H1 (cell line): Measurements from ENCODE around the gene TRIM14.

Experiments
- CREB1 ChIP-seq: IDR thresholded peaks from 2 replicates; pipeline ENCODE4 v1.6.1; 2012; ENCODE audit warnings: inconsistent platforms
- CTCF ChIP-seq, 3 experiments: IDR thresholded peaks; 1 replicate in 2 of 3; 2 replicates in 1 of 3; pipeline versions ENCODE4 v1.5.1 to v1.6.1; 2011; ENCODE audit warnings: low read length in 3 of 3, mild to moderate bottlenecking in 3 of 3, inconsistent platforms in 2 of 3, low read depth in 1 of 3, moderate library complexity in 1 of 3; ENCODE audit not compliant: insufficient read depth in 1 of 3; ENCODE audit errors: control extremely low read depth in 1 of 3
- EP300 ChIP-seq, 2 experiments: IDR thresholded peaks; 1 replicate in 1 of 2; 2 replicates in 1 of 2; pipeline ENCODE4 v1.6.1; 2011 to 2012; ENCODE audit warnings: low read depth in 2 of 2, low read length in 2 of 2, mild to moderate bottlenecking in 2 of 2, borderline replicate concordance in 1 of 2, inconsistent platforms in 1 of 2, moderate library complexity in 1 of 2
- GABPA ChIP-seq: IDR thresholded peaks from 2 replicates; pipeline ENCODE4 v1.6.1; 2011; ENCODE audit warnings: mild to moderate bottlenecking, low read length, moderate library complexity, borderline replicate concordance; ENCODE audit not compliant: insufficient read depth
- KDM1A ChIP-seq: fragments of 200-600, 300-600 bp; sonication (generic); IDR thresholded peaks from 2 replicates; pipeline ENCODE4 v1.7.1; 2016; ENCODE audit warnings: mild to moderate bottlenecking, low read length, borderline replicate concordance
- POLR2A ChIP-seq, 2 experiments: IDR thresholded peaks; 1 replicate in 1 of 2; 2 replicates in 1 of 2; pipeline ENCODE4 v1.6.1; 2011; ENCODE audit warnings: low read depth in 2 of 2, low read length in 2 of 2, mild to moderate bottlenecking in 2 of 2; ENCODE audit errors: control extremely low read depth in 1 of 2
- RAD21 ChIP-seq, 2 experiments: IDR thresholded peaks in 1 of 2; conservative IDR thresholded peaks in 1 of 2; 2 replicates each; pipeline ENCODE4 v1.6.1; 2011; ENCODE audit warnings: low read depth in 2 of 2, low read length in 2 of 2, improper control_type of control experiment in 1 of 2, inconsistent platforms in 1 of 2, mild to moderate bottlenecking in 1 of 2, moderate library complexity in 1 of 2
- SP2 ChIP-seq: IDR thresholded peaks from 2 replicates; pipeline ENCODE4 v1.6.1; 2012; ENCODE audit warnings: mild to moderate bottlenecking, low read length, inconsistent platforms
- SRF ChIP-seq: IDR thresholded peaks from 2 replicates; pipeline ENCODE4 v1.6.1; 2011; ENCODE audit warnings: mild to moderate bottlenecking, low read depth, low read length, moderate library complexity
- TCF12 ChIP-seq: IDR thresholded peaks from 2 replicates; pipeline ENCODE4 v1.6.1; 2011; ENCODE audit warnings: low read depth, mild to moderate bottlenecking, low read length

DNA sequence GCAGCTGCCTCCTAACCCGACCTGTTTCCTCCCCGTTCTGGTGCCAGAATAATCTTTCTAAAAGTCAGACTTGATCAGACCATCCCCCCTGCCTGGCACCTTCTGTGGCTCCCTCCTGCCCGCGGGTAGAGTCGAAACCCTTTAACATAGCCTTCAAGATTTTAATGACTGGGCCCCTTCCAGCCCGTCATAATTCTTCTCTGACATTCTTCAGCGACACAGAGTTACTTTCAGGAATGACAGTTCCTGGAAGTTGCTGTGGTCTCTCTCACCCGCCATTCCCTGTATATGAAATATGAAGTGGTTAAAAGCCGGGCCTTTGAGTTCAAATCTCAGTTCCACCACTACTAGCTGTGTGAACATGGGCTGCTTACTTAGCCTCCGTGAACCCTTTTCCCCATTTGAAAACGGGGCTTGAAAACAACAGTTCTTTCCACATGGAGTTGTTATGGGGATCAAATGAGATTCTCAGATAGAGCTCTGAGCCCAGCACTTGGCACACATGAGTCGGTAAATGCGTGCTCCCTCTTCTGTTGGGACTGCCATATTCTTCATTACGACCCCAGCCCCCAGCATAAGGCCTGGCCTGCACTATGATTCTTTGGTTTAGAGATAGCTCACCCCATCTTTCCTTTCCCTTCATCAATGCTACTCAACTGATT, 61.8 kb downstream of the TRIM14 start:
- TF ChIP-seq RAD21 (IDR thresholded peaks at IDR 0.05 in 1 of 2, conservative IDR thresholded peaks at IDR 0.05 in 1 of 2; ENCODE audit: low read depth in 2 of 2, low read length in 2 of 2) (no peak), EP300 (IDR thresholded peaks at IDR 0.05; ENCODE audit: borderline replicate concordance in 1 of 2, low read depth in 2 of 2, low read length in 2 of 2) (no peak), CREB1 (no peak), CTCF (IDR thresholded peaks at IDR 0.05; ENCODE audit: control extremely low read depth in 1 of 3, insufficient read depth in 1 of 3, low read depth in 1 of 3, low read length in 3 of 3) (no peak), SP2 (no peak), SRF (no peak), KDM1A (peak; percentile 93), TCF12 (no peak), POLR2A (IDR thresholded peaks at IDR 0.05; ENCODE audit: control extremely low read depth in 1 of 2, low read depth in 2 of 2, low read length in 2 of 2) (no peak), GABPA (no peak)
